Mesenchymal stem cell (in vitro differentiated cells and primary cell): Measurements from ENCODE around the gene STAMBP.

Source experiments
- DNase-seq: peaks from one replicate; pipeline ENCODE4 v3.0.0-alpha.2; 2013
- H2AFZ ChIP-seq: one replicate; pipeline ENCODE4 v1.6.1; 2013; ENCODE audit warnings: low read depth, mild to moderate bottlenecking, control low read depth, inconsistent platforms, low read length, moderate library complexity
- H2AK5ac ChIP-seq: 2 replicates; pipeline ENCODE4 v1.6.1; 2013; ENCODE audit warnings: low read length, moderate library complexity, mild to moderate bottlenecking, inconsistent platforms; ENCODE audit not compliant: severe bottlenecking
- H2BK120ac ChIP-seq: one replicate; pipeline ENCODE4 v1.6.1; 2013; ENCODE audit warnings: low read depth, mild to moderate bottlenecking, inconsistent platforms, low read length, moderate library complexity
- H2BK12ac ChIP-seq, 2 experiments: one replicate each; pipeline ENCODE4 v1.6.1; 2013; ENCODE audit warnings: inconsistent platforms in 2 of 2, low read length in 2 of 2, mild to moderate bottlenecking in 2 of 2, moderate library complexity in 2 of 2, control low read depth in 1 of 2
- H2BK15ac ChIP-seq: one replicate; pipeline ENCODE4 v1.6.1; 2013; ENCODE audit warnings: mild to moderate bottlenecking, low read depth, inconsistent platforms; ENCODE audit not compliant: poor library complexity, severe bottlenecking
- H2BK5ac ChIP-seq: 2 replicates; pipeline ENCODE4 v1.6.1; 2013; ENCODE audit warnings: low read depth, mild to moderate bottlenecking, low read length, control low read depth, inconsistent platforms; ENCODE audit not compliant: poor library complexity, severe bottlenecking
- H3K14ac ChIP-seq, 2 experiments: one replicate each; pipeline ENCODE4 v1.6.1; 2013; ENCODE audit warnings: inconsistent platforms in 2 of 2, low read length in 2 of 2, control low read depth in 1 of 2, mild to moderate bottlenecking in 1 of 2, moderate library complexity in 1 of 2
- H3K18ac ChIP-seq, 2 experiments: one replicate each; pipeline ENCODE4 v1.6.1; 2013; ENCODE audit warnings: inconsistent platforms in 2 of 2, low read length in 2 of 2, control low read depth in 1 of 2, low read depth in 1 of 2, mild to moderate bottlenecking in 1 of 2
- H3K23ac ChIP-seq, 2 experiments: one replicate each; pipeline ENCODE4 v1.6.1; 2013; ENCODE audit warnings: inconsistent platforms in 2 of 2, low read length in 2 of 2, mild to moderate bottlenecking in 2 of 2, moderate library complexity in 2 of 2, control low read depth in 1 of 2
- H3K27ac ChIP-seq: 2 replicates; pipeline ENCODE4 v1.5.1; 2013; ENCODE audit warnings: mild to moderate bottlenecking, moderate library complexity, low read length, control low read depth, inconsistent platforms; ENCODE audit not compliant: poor library complexity, severe bottlenecking
- H3K27me3 ChIP-seq, 2 experiments: 2 replicates each; pipeline versions ENCODE4 v1.6.1 to v1.7.0; 2013; ENCODE audit warnings: low read length in 2 of 2, mild to moderate bottlenecking in 2 of 2, moderate library complexity in 2 of 2, control low read depth in 1 of 2, inconsistent platforms in 1 of 2; ENCODE audit not compliant: control insufficient read depth in 1 of 2, insufficient read depth in 1 of 2
- H3K36me3 ChIP-seq, 2 experiments: 2 replicates each; pipeline versions ENCODE4 v1.6.1 to v1.7.0; 2013; ENCODE audit warnings: low read length in 2 of 2, control low read depth in 1 of 2, inconsistent platforms in 1 of 2, low read depth in 1 of 2, mild to moderate bottlenecking in 1 of 2; ENCODE audit not compliant: insufficient read depth in 2 of 2, control insufficient read depth in 1 of 2
- H3K4ac ChIP-seq, 2 experiments: one replicate each; pipeline ENCODE4 v1.6.1; 2013; ENCODE audit warnings: inconsistent platforms in 2 of 2, low read length in 2 of 2, mild to moderate bottlenecking in 2 of 2, moderate library complexity in 2 of 2, control low read depth in 1 of 2, low read depth in 1 of 2
- H3K4me1 ChIP-seq: 2 replicates; pipeline ENCODE4 v1.6.1; 2013; ENCODE audit warnings: low read depth, low read length, control low read depth; ENCODE audit not compliant: control insufficient read depth, insufficient read depth
- H3K4me2 ChIP-seq: 2 replicates; pipeline ENCODE4 v1.6.1; 2013; ENCODE audit warnings: low read length, mild to moderate bottlenecking, inconsistent platforms; ENCODE audit not compliant: poor library complexity, severe bottlenecking
- H3K4me3 ChIP-seq, 2 experiments: 2 replicates each; pipeline versions ENCODE4 v1.5.1 to v1.7.0; 2013; ENCODE audit warnings: low read length in 2 of 2, mild to moderate bottlenecking in 2 of 2, control low read depth in 1 of 2, low read depth in 1 of 2; ENCODE audit not compliant: insufficient read depth in 1 of 2
- H3K79me1 ChIP-seq: replicated peaks from 2 replicates; pipeline ENCODE4 v1.6.1; 2013; ENCODE audit warnings: mild to moderate bottlenecking, control low read depth, low read length, inconsistent platforms; ENCODE audit not compliant: poor library complexity, severe bottlenecking
- H3K9ac ChIP-seq: 2 replicates; pipeline ENCODE4 v1.7.0; 2013; ENCODE audit warnings: mild to moderate bottlenecking, low read length, moderate library complexity
- H3K9me3 ChIP-seq: 2 replicates; pipeline ENCODE4 v1.7.0; 2013; ENCODE audit warnings: mild to moderate bottlenecking, low read length; ENCODE audit not compliant: control insufficient read depth
- H4K8ac ChIP-seq: one replicate; pipeline ENCODE4 v1.6.1; 2013; ENCODE audit warnings: inconsistent platforms, mild to moderate bottlenecking, low read length, moderate library complexity
- H4K91ac ChIP-seq: one replicate; pipeline ENCODE4 v1.6.1; 2013; ENCODE audit warnings: mild to moderate bottlenecking, low read length, inconsistent platforms
- WGBS: methylation state at CpG from one replicate; pipeline ENCODE4 v1.1.7; 2013; ENCODE audit warnings: mixed read lengths; 5-methylcytosine and 5-hydroxymethylcytosine counted together

The STAMBP gene

DNA sequence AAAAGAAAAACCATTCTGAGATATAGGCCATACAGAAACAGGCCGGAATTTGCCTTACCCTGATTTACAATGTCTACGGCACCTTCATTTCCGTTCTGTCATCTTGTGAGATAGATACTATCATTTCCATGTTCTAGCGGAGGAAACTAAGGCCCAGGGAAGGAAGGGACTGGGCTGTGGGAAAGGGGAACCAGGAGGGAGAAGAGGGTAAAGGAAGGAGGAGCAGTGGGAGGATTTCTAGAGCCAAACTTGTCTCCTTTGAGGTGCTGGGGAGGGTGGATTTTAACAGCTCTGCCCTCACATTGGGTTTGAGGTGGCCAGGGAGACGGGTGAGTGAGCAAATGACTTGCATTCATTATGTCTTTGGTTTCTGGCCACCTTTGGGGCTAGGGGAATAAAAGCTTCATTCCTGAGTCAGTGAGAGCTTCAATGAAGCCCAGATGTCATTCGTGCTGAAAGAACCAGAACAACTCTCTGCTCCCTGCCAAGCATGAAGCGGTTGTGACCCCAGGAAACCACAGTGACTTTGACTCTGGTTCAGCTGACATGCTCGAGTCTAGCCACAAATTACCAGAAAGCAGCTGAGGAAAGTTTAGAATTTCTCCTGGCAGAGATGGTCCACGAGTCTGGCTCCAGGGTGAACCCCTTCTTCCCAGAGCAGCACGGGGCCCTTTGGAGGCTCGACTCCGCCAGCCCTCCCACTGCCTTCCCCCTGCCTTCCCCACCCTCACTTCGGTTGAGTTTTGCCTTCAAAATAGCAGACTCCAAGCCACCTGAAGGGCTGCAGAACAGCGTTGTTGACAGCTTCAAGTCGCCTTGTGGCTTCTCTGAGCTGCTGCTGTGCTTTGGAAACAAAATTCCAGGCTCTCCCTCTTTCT is 67.8 kb downstream of the STAMBP start:
- Histone ChIP-seq H2BK15ac (no peak overlapping the region), H3K4me2 (no peak overlapping the region), H3K4ac (no peak overlapping the region), H3K36me3 (peaks cover 0 to 6% of the 10 kb centered on the region in 2 experiments), H2AK5ac (peak overlapping the region; percentile 34), H4K8ac (no peak overlapping the region), H4K91ac (no peak overlapping the region), H3K4me3 (peak overlapping the region in 1 of 2 experiments; percentile 22), H2BK5ac (no peak overlapping the region), H3K9ac (peak overlapping the region; percentile 44), H2AFZ (no peak overlapping the region), H3K79me1 (peaks cover 16% of the 10 kb centered on the region), H2BK120ac (no peak overlapping the region), H3K23ac (no peak overlapping the region), H2BK12ac (no peak overlapping the region), H3K4me1 (peaks cover 26% of the 10 kb centered on the region), H3K27ac (peak overlapping the region; percentile 11), H3K18ac (no peak overlapping the region), H3K9me3 (no peaks in the 10 kb centered on the region), H3K27me3 (peaks cover 0 to 73% of the 10 kb centered on the region in 2 experiments), H3K14ac (no peak overlapping the region)
- WGBS = 69% methylated on average over 14 of the region's 15 CpGs
- peak; percentile 18 for DNase-seq

DNA sequence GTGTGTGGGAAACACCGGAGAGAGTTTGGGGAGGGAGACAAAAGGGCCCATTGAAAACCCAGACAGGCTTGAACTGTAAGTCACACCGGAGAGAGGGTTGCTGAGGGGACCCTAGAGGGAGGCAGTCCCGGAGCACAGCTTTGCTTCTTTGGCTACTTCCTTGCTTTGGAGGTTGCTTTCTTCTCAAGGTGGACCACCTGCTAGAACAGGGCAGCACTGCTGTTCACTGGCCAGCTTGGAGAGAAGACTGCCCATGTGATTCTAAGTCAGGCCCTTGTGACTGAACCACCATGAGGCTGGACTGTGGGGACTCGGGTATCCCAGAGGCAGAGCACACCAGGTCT is 68.5 kb downstream of the STAMBP start:
- Histone ChIP-seq H2AK5ac (peak overlapping the region; percentile 70), H2BK12ac (no peak overlapping the region), H2BK5ac (no peak overlapping the region), H2AFZ (no peak overlapping the region), H3K36me3 (peaks cover 0 to 7% of the 10 kb centered on the region in 2 experiments), H3K4me3 (peak overlapping the region; percentile 2 to 15), H4K91ac (no peak overlapping the region), H3K4me1 (peaks cover 26% of the 10 kb centered on the region), H3K23ac (no peak overlapping the region), H3K9me3 (no peaks in the 10 kb centered on the region), H4K8ac (no peak overlapping the region), H3K79me1 (peaks cover 16% of the 10 kb centered on the region), H2BK15ac (no peak overlapping the region), H3K4ac (no peak overlapping the region), H3K4me2 (no peak overlapping the region), H3K27ac (no peak overlapping the region), H2BK120ac (no peak overlapping the region), H3K27me3 (peaks cover 0 to 73% of the 10 kb centered on the region in 2 experiments), H3K14ac (no peak overlapping the region), H3K18ac (no peak overlapping the region), H3K9ac (no peak overlapping the region)
- no peak for DNase-seq
- 84% methylated on average over 4 of the region's 4 CpGs for WGBS

DNA sequence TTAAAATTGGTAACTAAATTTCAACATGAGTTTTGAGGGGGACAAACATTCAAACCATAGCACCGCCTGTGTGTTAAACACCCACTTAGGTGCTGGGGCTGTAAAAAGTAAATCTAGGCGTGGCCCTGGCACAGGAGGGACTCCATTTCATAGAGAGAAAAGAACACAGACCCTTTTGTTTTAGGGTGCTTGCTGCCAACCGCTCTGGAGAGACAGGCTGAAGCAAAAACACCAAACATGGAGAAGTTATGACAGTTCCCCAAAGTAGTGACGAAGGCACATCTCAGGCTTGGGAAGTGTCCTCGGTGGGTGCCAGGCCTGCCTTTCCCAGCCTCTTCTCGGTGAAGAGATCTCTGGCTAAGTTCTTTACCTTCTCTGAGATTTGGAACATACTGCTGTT is 69.2 kb downstream of the STAMBP start:
- Histone ChIP-seq H3K27ac (no peak overlapping the region), H3K4me1 (peaks cover 21% of the 10 kb centered on the region), H3K18ac (no peak overlapping the region), H3K9me3 (no peaks in the 10 kb centered on the region), H3K23ac (no peak overlapping the region), H2AFZ (no peak overlapping the region), H3K4me2 (no peak overlapping the region), H2AK5ac (no peak overlapping the region), H2BK12ac (no peak overlapping the region), H3K4ac (no peak overlapping the region), H3K4me3 (no peak overlapping the region), H3K9ac (no peak overlapping the region), H2BK5ac (no peak overlapping the region), H4K8ac (no peak overlapping the region), H2BK120ac (no peak overlapping the region), H3K36me3 (peaks cover 0 to 12% of the 10 kb centered on the region in 2 experiments), H2BK15ac (no peak overlapping the region), H4K91ac (no peak overlapping the region), H3K27me3 (peaks cover 0 to 73% of the 10 kb centered on the region in 2 experiments), H3K14ac (no peak overlapping the region), H3K79me1 (peaks cover 16% of the 10 kb centered on the region)
- DNase-seq = no peak
- 78% methylated on average over 6 of the region's 6 CpGs for WGBS

DNA sequence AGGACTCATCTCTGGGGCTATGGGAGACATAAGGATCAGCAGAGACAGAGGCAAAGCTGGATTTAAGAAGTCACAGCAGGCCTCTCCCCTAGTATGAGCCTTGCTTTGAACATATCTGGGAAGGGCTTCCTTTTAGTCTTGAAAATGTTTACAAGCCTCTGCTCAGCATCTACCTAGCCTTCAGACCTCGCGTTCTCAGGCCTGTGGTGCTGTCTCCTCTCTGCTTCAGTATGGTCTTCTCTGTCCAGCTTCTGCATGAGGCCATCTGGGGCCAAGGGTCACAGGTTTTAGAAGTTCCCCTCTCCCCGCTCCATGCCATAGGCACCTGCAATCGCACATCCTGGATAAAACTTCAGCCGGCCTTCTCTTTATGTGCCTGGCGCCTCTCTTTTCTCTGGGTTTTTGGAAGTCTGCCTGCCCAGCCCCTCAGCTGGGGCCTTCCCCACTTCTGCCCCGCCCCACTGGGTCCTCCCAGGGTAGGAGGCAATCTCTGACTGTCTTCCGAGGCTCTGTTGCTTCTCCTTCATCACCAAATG is 71.1 kb downstream of the STAMBP start:
- Histone ChIP-seq H3K9ac (no peak overlapping the region), H2BK12ac (no peak overlapping the region), H3K9me3 (no peaks in the 10 kb centered on the region), H4K8ac (no peak overlapping the region), H3K18ac (no peak overlapping the region), H4K91ac (no peak overlapping the region), H2BK120ac (no peak overlapping the region), H2AK5ac (no peak overlapping the region), H3K27ac (no peak overlapping the region), H3K23ac (no peak overlapping the region), H2BK15ac (no peak overlapping the region), H3K4me2 (no peak overlapping the region), H2BK5ac (no peak overlapping the region), H3K14ac (no peak overlapping the region), H3K27me3 (peaks cover 0 to 59% of the 10 kb centered on the region in 2 experiments), H3K4me3 (no peak overlapping the region), H3K4ac (no peak overlapping the region), H3K79me1 (peaks cover 6% of the 10 kb centered on the region), H3K4me1 (peaks cover 10% of the 10 kb centered on the region), H3K36me3 (peaks cover 0 to 12% of the 10 kb centered on the region in 2 experiments), H2AFZ (no peak overlapping the region)
- DNase-seq = no peak
- WGBS = 94% methylated on average over 7 of the region's 8 CpGs
